GM23338 (cell line): Measurements from ENCODE around the gene CASP10.

ENCODE experiments used
- POLR2AphosphoS5 ChIP-seq: IDR thresholded peaks from 2 replicates; pipeline ENCODE4 v1.6.1; 2016; ENCODE audit warnings: antibody characterized with exemption, low read depth
- STAT1 ChIP-seq: IDR thresholded peaks from one replicate; pipeline ENCODE4 v1.6.1; 2016; ENCODE audit warnings: antibody characterized with exemption; ENCODE audit not compliant: unreplicated experiment
- TF ChIP-seq, protein P1 (sequence below), 2 experiments: fragments of 200-600 bp in 1 of 2; sonication (generic) in 1 of 2; conservative IDR thresholded peaks; 2 replicates each; pipeline versions ENCODE4 v1.5.1 to v1.6.1; 2016 to 2017; ENCODE audit warnings: antibody characterized with exemption in 2 of 2, low read depth in 2 of 2, mild to moderate bottlenecking in 2 of 2, moderate library complexity in 1 of 2

DNA sequence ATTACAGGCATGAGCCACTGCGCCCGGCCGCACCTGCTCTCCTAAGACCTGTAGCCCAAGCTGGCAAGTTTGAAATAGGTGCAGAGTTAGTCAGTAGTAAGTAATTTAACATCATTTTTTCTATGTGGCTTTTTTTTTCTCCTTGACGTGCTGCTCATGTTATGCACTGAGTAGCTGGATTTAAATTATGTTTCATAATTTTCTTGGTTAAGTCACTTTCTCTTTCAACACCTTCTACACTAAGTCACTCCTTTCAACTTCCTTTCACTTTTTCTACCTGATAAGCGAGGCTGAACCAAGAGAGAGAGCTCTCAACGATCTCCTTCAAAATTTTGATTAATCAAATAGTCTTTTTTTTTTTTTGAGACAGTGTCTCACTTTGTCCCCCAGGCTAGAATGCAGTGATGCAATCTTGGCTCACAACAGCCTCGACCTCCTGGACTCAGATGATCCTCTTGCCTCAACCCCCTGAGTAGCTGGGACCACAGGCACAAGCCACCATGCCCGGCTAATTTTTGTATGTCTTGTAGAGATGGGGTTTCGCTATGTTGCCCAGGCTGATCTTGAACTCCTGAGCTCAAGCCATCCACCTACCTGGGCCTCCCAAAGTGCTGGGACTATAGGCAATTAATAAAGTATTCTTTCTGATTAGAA is 90.5 kb downstream of the CASP10 start:
- TF ChIP-seq STAT1 (no peak), POLR2AphosphoS5 (no peak)
- TF ChIP-seq, protein P1, sequence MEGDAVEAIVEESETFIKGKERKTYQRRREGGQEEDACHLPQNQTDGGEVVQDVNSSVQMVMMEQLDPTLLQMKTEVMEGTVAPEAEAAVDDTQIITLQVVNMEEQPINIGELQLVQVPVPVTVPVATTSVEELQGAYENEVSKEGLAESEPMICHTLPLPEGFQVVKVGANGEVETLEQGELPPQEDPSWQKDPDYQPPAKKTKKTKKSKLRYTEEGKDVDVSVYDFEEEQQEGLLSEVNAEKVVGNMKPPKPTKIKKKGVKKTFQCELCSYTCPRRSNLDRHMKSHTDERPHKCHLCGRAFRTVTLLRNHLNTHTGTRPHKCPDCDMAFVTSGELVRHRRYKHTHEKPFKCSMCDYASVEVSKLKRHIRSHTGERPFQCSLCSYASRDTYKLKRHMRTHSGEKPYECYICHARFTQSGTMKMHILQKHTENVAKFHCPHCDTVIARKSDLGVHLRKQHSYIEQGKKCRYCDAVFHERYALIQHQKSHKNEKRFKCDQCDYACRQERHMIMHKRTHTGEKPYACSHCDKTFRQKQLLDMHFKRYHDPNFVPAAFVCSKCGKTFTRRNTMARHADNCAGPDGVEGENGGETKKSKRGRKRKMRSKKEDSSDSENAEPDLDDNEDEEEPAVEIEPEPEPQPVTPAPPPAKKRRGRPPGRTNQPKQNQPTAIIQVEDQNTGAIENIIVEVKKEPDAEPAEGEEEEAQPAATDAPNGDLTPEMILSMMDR (conservative IDR thresholded peaks at IDR 0.05; ENCODE audit: low read depth in 2 of 2): no peak
